Heart left ventricle (tissue), 16 donors: ENCODE data around the gene UST. TPM values are rescaled to one million over a fixed set of nuclear protein-coding genes. Genes with fewer than 3 reads are reported as not detected.

Experiments
- ATAC-seq, 4 donors: fragments of 200-7000 bp; cut with Tn5 transposase; one replicate each; pipeline ENCODE4 v1.9.1; 2020 to 2022; ENCODE audit warnings: moderate library complexity in 4 of 4, mild to moderate bottlenecking in 3 of 4, moderate number of reproducible peaks in 1 of 4
- DNase-seq, 5 donors: peaks; one replicate each; pipeline ENCODE4 v3.0.0-alpha.2; 2020
- H3K27ac ChIP-seq, 12 donors: fragments of 200-600 bp; sonication (generic) in 4 of 12; one replicate each; pipeline versions ENCODE4 v1.5.0 to v1.8.0; 2016 to 2022; ENCODE audit warnings: mild to moderate bottlenecking in 2 of 12
- H3K27me3 ChIP-seq, 9 donors: fragments of 200-600 bp; sonication (generic) in 2 of 9; one replicate each; pipeline versions ENCODE4 v1.5.1 to v1.8.0; 2016 to 2022; ENCODE audit warnings: mild to moderate bottlenecking in 3 of 9
- H3K36me3 ChIP-seq, 9 donors: fragments of 200-600 bp; sonication (generic) in 2 of 9; one replicate each; pipeline versions ENCODE4 v1.5.0 to v1.8.0; 2018 to 2022; ENCODE audit warnings: mild to moderate bottlenecking in 2 of 9
- H3K4me1 ChIP-seq, 12 donors: fragments of 200-600 bp; sonication (generic) in 4 of 12; one replicate each; pipeline versions ENCODE4 v1.5.0 to v1.8.0; 2016 to 2022; ENCODE audit warnings: mild to moderate bottlenecking in 3 of 12
- H3K4me3 ChIP-seq, 12 donors: fragments of 200-600 bp; sonication (generic) in 4 of 12; one replicate each; pipeline versions ENCODE4 v1.5.0 to v1.8.0; 2017 to 2022; ENCODE audit warnings: mild to moderate bottlenecking in 9 of 12, moderate library complexity in 4 of 12
- H3K9me3 ChIP-seq, 12 donors: fragments of 200-600 bp; sonication (generic) in 4 of 12; one replicate each; pipeline versions ENCODE4 v1.5.0 to v1.8.0; 2016 to 2022; ENCODE audit warnings: mild to moderate bottlenecking in 1 of 12
- CTCF ChIP-seq, 12 donors: fragments of 200-600 bp; sonication (generic) in 4 of 12; IDR thresholded peaks; one replicate each; pipeline versions ENCODE4 v1.5.0 to v1.8.0; 2018 to 2022; ENCODE audit warnings: antibody characterized with exemption in 12 of 12, mild to moderate bottlenecking in 5 of 12
- POLR2A ChIP-seq, 2 donors: fragments of 450-650 bp; IDR thresholded peaks; one replicate each; pipeline ENCODE4 v1.6.1; 2017; ENCODE audit warnings: antibody characterized with exemption in 2 of 2, mild to moderate bottlenecking in 2 of 2, moderate library complexity in 2 of 2
- WGBS, 4 donors: extraction: QIAGEN DNeasy Blood & Tissue Kit in 2 of 4; methylation state at CpG; one replicate each; pipeline versions ENCODE4 v1.1.5 to v1.1.7; 2013 to 2018; 5-methylcytosine and 5-hydroxymethylcytosine counted together
- intact Hi-C, 10 donors: fragments of 100-400 bp; cut with DNase I; formaldehyde crosslinking; loops; one replicate each; pipeline versions ENCODE4 v1.11.1 to v1.14.2; 2022
- polyA plus RNA-seq, 2 donors: library from polyadenylated mRNA; stranded (reverse); fragments of 200-250 nt; gene quantifications; one replicate each; pipeline ENCODE4 v1.2.3, GENCODE V29; 2013
- total RNA-seq, 9 donors: library from RNA; depleted of rRNA in 2 of 9; stranded (reverse); fragments of >200 nt in 2 of 9; fragmentation: NEBNext Ultra II Directional in 3 of 9; extraction: Animal tissue kit (Norgen Biotek cat#: 25700) in 3 of 9; gene quantifications; one replicate each; pipeline versions ENCODE4 v1.1.0 to v1.2.4, GENCODE V29; 2016 to 2023
- donor health status: ischemic (EF 13 %, LVEDD 7.1; RV severe dilation, severe dysfunction).
- donor health status: healthy with polysubstance abuse.
- donor health status: DM: no; HTN: yes; CAD: no.
- donor health status: DM: no; HTN: no; CAD: no.
- donor health status: ischemic (EF 25% LVEDD 6.9; RV normal size, moderate dysfunction).
- donor health status: ischemic (EF 25% LVEDD 5.7; RV mildly dilated, moderate dysfunction).
- donor health status: healthy.
- donor health status: DM: yes; HTN: yes; CAD: no.
- donor health status: ischemic (EF 35%, LVEDD 5.7; RV mildly dilated, moderate dysfunction).
- donor health status: nonischemic (EF 11% LVEDD 7.7; RV severe dilation, severe dysfunction).
- donor health status: DM: yes; HTN: yes; CAD: no.
- donor health status: PGD.
- donor health status: ischemic (EF 29% LVEDD 5.4; RV normal size, mild dysfunction).
- donor health status: nonischemic (EF 23%, LVEDD 6.1; RV moderate dilation, normal function).

The UST gene
- total and polyA plus RNA-seq, 11 donors = 1.1 to 5.8 (median 2.7) TPM

GRCh38 chr6:148704400-148705246 is 42.2 kb upstream of the UST start:
- intact Hi-C loops = no loop called here
- DNase-seq (no peak), ATAC-seq (no peak)
- H3K27me3 ChIP-seq = no peaks in the 10 kb centered on the region
- no peak overlapping the region for H3K4me3 ChIP-seq
- no peaks in the 10 kb centered on the region for H3K36me3 ChIP-seq
- peaks cover 0 to 18% (median 0%) of the 10 kb centered on the region in 12 donors for H3K4me1 ChIP-seq
- WGBS, 4 donors = 82 to 88% (median 87%) methylated on average over 7 of the region's 7 CpGs
- H3K9me3 ChIP-seq = peaks cover 0 to 15% (median 2%) of the 10 kb centered on the region in 12 donors
- H3K27ac ChIP-seq = no peak overlapping the region
- no peak for TF ChIP-seq CTCF (IDR thresholded peaks at IDR 0.05)
- no peak for TF ChIP-seq POLR2A (IDR thresholded peaks at IDR 0.05)

GRCh38 chr6:148708707-148709106 is 38.1 kb upstream of the UST start:
- no peak overlapping the region for H3K27ac ChIP-seq
- H3K9me3 ChIP-seq = peaks cover 0 to 15% (median 4%) of the 10 kb centered on the region in 12 donors
- ATAC-seq (no peak), DNase-seq (no peak)
- no peak overlapping the region for H3K4me3 ChIP-seq
- H3K36me3 ChIP-seq = no peaks in the 10 kb centered on the region
- 79 to 89% (median 83%) methylated on average over 1 of the region's 1 CpG for WGBS, 4 donors
- TF ChIP-seq POLR2A (IDR thresholded peaks at IDR 0.05) = no peak
- no peaks in the 10 kb centered on the region for H3K27me3 ChIP-seq
- peaks cover 0 to 4% (median 0%) of the 10 kb centered on the region in 12 donors for H3K4me1 ChIP-seq
- intact Hi-C loops = no loop called here

GRCh38 chr6:148709577-148709976 is 37.3 kb upstream of the UST start:
- no peaks in the 10 kb centered on the region for H3K27me3 ChIP-seq
- no peak overlapping the region for H3K27ac ChIP-seq
- no peak for ATAC-seq
- peaks cover 0 to 4% (median 0%) of the 10 kb centered on the region in 12 donors for H3K4me1 ChIP-seq
- intact Hi-C loops = no loop called here
- DNase-seq = no peak
- no peaks in the 10 kb centered on the region for H3K36me3 ChIP-seq
- 42 to 56% (median 49%) methylated on average over 1 of the region's 1 CpG for WGBS, 4 donors
- TF ChIP-seq POLR2A (IDR thresholded peaks at IDR 0.05) = no peak
- no peak for TF ChIP-seq CTCF (IDR thresholded peaks at IDR 0.05)
- H3K4me3 ChIP-seq = no peak overlapping the region
- H3K9me3 ChIP-seq = peaks cover 0 to 17% (median 4%) of the 10 kb centered on the region in 12 donors

- peaks cover 0 to 4% (median 0%) of the 10 kb centered on the region in 12 donors for H3K4me1 ChIP-seq
- H3K36me3 ChIP-seq = no peaks in the 10 kb centered on the region
- H3K4me3 ChIP-seq = no peak overlapping the region
- H3K27me3 ChIP-seq = no peaks in the 10 kb centered on the region
- DNase-seq = no peak
- WGBS, 4 donors = 83 to 88% (median 86%) methylated on average over 5 of the region's 5 CpGs
- peaks cover 0 to 17% (median 4%) of the 10 kb centered on the region in 12 donors for H3K9me3 ChIP-seq
- TF ChIP-seq POLR2A (IDR thresholded peaks at IDR 0.05) (no peak), CTCF (IDR thresholded peaks at IDR 0.05) (no peak)
- no peak for ATAC-seq
- no peak overlapping the region for H3K27ac ChIP-seq
- intact Hi-C loops = no loop called here
Measured at GRCh38 chr6:148711833-148712654, 34.8 kb upstream of the UST start.
